CD4-positive, alpha-beta T cell treated with Interleukin-15 for 1 hour (primary cell): ENCODE data around the gene MED12L.
A peak's percentile ranks its signal among the peaks of the same experiment; 100 is the strongest.

Source experiments
- DNase-seq: peaks from one replicate; pipeline ENCODE4 v3.0.0-alpha.2; 2020

MED12L gene

GRCh38 chr3:151192545-151192944, 107.1 kb downstream of the MED12L start:
- DNase-seq = no peak

- DNase-seq = no peak
Measured at GRCh38 chr3:151195826-151196225, 110.4 kb downstream of the MED12L start.

GRCh38 chr3:151196434-151196833, 111.0 kb downstream of the MED12L start:
- no peak for DNase-seq

- no peak for DNase-seq
Measured at GRCh38 chr3:151197228-151197627, 111.8 kb downstream of the MED12L start.

- DNase-seq = no peak
Measured at GRCh38 chr3:151197981-151198767, 112.7 kb downstream of the MED12L start.

GRCh38 chr3:151198849-151199248, 113.4 kb downstream of the MED12L start:
- no peak for DNase-seq

- no peak for DNase-seq
Measured at GRCh38 chr3:151199554-151200438, 114.3 kb downstream of the MED12L start.

GRCh38 chr3:151200586-151200985, 115.1 kb downstream of the MED12L start:
- no peak for DNase-seq

- DNase-seq = no peak
Measured at GRCh38 chr3:151201051-151201730, 115.7 kb downstream of the MED12L start.

GRCh38 chr3:151203051-151203420, 117.6 kb downstream of the MED12L start, which contains the start of gene GPR171:
TSS of gene GPR171 (minus strand) at chr3:151203216. CDS start at chr3:151199386, 3,830 bp downstream.
- DNase-seq = peak; percentile 73

GRCh38 chr3:151204530-151205402, 119.3 kb downstream of the MED12L start:
- DNase-seq = no peak

GRCh38 chr3:151205482-151205881, 120.0 kb downstream of the MED12L start:
- no peak for DNase-seq

GRCh38 chr3:151206201-151206600, 120.7 kb downstream of the MED12L start:
- DNase-seq = no peak

- no peak for DNase-seq
Measured at GRCh38 chr3:151209654-151210053, 124.2 kb downstream of the MED12L start.

- no peak for DNase-seq
Measured at GRCh38 chr3:151210676-151211381, 125.4 kb downstream of the MED12L start.

GRCh38 chr3:151213151-151213550, 127.7 kb downstream of the MED12L start:
- DNase-seq = no peak

GRCh38 chr3:151213881-151214280, 128.4 kb downstream of the MED12L start:
- DNase-seq = no peak

- DNase-seq = no peak
Measured at GRCh38 chr3:151214459-151214858, 129.0 kb downstream of the MED12L start.

GRCh38 chr3:151216641-151217607, 131.5 kb downstream of the MED12L start:
- no peak for DNase-seq

GRCh38 chr3:151218136-151218535, 132.7 kb downstream of the MED12L start:
- DNase-seq = no peak
